Measurements from ENCODE around the gene PPP1R12A. TPM values are rescaled to one million over a fixed set of nuclear protein-coding genes. Genes with fewer than 3 reads are reported as not detected.
"Not testable (repeated sequence)": the region's sequence is repeated elsewhere in the genome, so short reads cannot be mapped to it uniquely, and the experiment has no call there.

The PPP1R12A gene
- total and polyA plus RNA-seq, 11 donors = 16.8 to 77.8 (median 50.2) TPM

- Histone ChIP-seq H3K36me3 (no peaks in the 10 kb centered on the region), H3K27ac (no peak overlapping the region), H3K4me3 (no peak overlapping the region), H3K4me1 (peaks cover 0 to 4% (median 0%) of the 10 kb centered on the region in 12 donors), H3K27me3 (no peaks in the 10 kb centered on the region), H3K9me3 (no peaks in the 10 kb centered on the region)
- intact Hi-C loops (cut with DNase I) = no loop called here
- DNase-seq (no peak), ATAC-seq (no peak)
- WGBS, 4 donors = 58 to 62% (median 60%) methylated on average over 5 of the region's 5 CpGs
- TF ChIP-seq CTCF (IDR thresholded peaks at IDR 0.05) (no peak), POLR2A (IDR thresholded peaks at IDR 0.05) (no peak)
Measured at GRCh38 chr12:79982086-79983062, 47.5 kb upstream of the PPP1R12A start.

DNA sequence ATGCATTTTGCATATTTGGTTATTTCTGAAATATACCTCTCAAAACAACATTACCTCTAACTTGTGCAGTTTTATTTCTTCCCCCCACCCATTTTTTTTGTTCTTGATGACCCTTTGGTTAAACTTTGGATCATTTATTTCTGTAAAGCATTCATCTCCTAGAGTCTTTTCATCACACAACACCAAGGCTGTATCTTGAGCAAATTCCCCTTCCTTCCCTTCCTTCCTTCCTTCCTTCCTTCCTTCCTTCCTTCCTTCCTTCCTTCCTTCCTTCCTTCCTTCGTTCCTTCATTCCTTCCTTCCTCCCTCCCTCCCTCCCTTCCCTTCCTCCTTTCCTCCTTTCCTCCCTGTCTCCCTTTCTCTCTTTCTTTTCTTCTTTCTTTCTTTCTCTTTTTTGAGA is 43.8 kb upstream of the PPP1R12A start:
- H3K36me3 ChIP-seq = no peaks in the 10 kb centered on the region
- no peak for DNase-seq
- no peak overlapping the region for H3K4me3 ChIP-seq
- intact Hi-C loops (cut with DNase I) = no loop called here
- TF ChIP-seq CTCF (IDR thresholded peaks at IDR 0.05) = no peak
- TF ChIP-seq POLR2A (IDR thresholded peaks at IDR 0.05) = no peak
- no peaks in the 10 kb centered on the region for H3K27me3 ChIP-seq
- H3K9me3 ChIP-seq = no peaks in the 10 kb centered on the region
- no peak for ATAC-seq
- 44 to 74% (median 67%) methylated on average over 1 of the region's 1 CpG for WGBS, 4 donors
- H3K27ac ChIP-seq = no peak overlapping the region
- peaks cover 0 to 12% (median 0%) of the 10 kb centered on the region in 12 donors for H3K4me1 ChIP-seq

GRCh38 chr12:79977856-79978460 is 43.1 kb upstream of the PPP1R12A start:
- WGBS, 4 donors = 77 to 90% (median 85%) methylated on average over 3 of the region's 3 CpGs
- H3K27ac ChIP-seq; intact Hi-C loops (cut with DNase I): not testable (repeated sequence)

DNA sequence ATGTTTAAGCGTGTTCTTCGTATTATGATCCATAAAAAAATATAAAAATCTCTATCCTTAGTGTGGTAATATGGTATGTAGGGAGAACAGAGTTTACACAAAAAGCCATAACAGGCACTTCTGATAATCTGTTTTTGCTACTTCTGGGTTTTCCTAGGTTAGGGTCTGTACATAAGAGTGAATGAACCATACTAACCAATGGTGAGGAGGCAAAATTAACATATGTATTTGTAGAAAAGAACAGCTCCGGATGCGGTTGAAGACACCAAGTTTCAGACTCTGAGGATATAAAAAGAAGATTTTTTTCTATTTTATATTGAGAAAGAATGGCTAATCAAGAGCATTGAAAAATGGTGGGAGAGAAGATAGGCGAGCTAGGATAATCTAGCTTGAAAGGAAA is 40.2 kb upstream of the PPP1R12A start:
- no peak overlapping the region for H3K4me3 ChIP-seq
- peaks cover 0 to 15% (median 0%) of the 10 kb centered on the region in 12 donors for H3K4me1 ChIP-seq
- TF ChIP-seq POLR2A (IDR thresholded peaks at IDR 0.05) (no peak), CTCF (IDR thresholded peaks at IDR 0.05) (no peak)
- no peaks in the 10 kb centered on the region for H3K27me3 ChIP-seq
- no peak overlapping the region for H3K27ac ChIP-seq
- intact Hi-C loops (cut with DNase I) = no loop called here
- no peak for ATAC-seq
- H3K9me3 ChIP-seq = no peaks in the 10 kb centered on the region
- 88 to 93% (median 93%) methylated on average over 5 of the region's 5 CpGs for WGBS, 4 donors
- no peaks in the 10 kb centered on the region for H3K36me3 ChIP-seq
- no peak for DNase-seq

More at GRCh38 chr12:79977856-79978460, 43.1 kb upstream of the PPP1R12A start:
- not testable (repeated sequence) for DNase-seq, ATAC-seq, H3K4me3 ChIP-seq, H3K36me3 ChIP-seq, H3K9me3 ChIP-seq, H3K27me3 ChIP-seq
- H3K4me1 ChIP-seq = peaks cover 0 to 15% (median 0%) of the 10 kb centered on the region in 12 donors
